Lung (tissue), 12 donors: Measurements from ENCODE around the gene CDK12. TPM values are rescaled to one million over a fixed set of nuclear protein-coding genes. Genes with fewer than 3 reads are reported as not detected.
A peak's percentile ranks its signal among the peaks of the same experiment; 100 is the strongest.

Experiments
- ATAC-seq: fragments of 200-7000 bp; cut with Tn5 transposase; one replicate; pipeline ENCODE4 v1.9.1; 2020; ENCODE audit warnings: moderate number of reproducible peaks; ENCODE audit not compliant: insufficient read depth, low FRiP score
- DNase-seq, 3 donors: peaks; one replicate each; pipeline ENCODE4 v3.0.0-alpha.2; 2013 to 2017
- H3K27ac ChIP-seq, 2 donors: one replicate each; pipeline ENCODE4 v1.5.1; 2013; ENCODE audit warnings: mild to moderate bottlenecking in 2 of 2, moderate library complexity in 2 of 2, control low read depth in 1 of 2, inconsistent platforms in 1 of 2, low read depth in 1 of 2, low read length in 1 of 2
- H3K27me3 ChIP-seq, 3 donors: one replicate each; pipeline ENCODE4 v1.5.1; 2013; ENCODE audit warnings: low read length in 2 of 3; ENCODE audit not compliant: control insufficient read depth in 3 of 3, insufficient read depth in 3 of 3
- H3K36me3 ChIP-seq, 4 donors: one replicate each; pipeline ENCODE4 v1.5.1; 2013; ENCODE audit warnings: low read length in 4 of 4, mild to moderate bottlenecking in 1 of 4, moderate library complexity in 1 of 4; ENCODE audit not compliant: control insufficient read depth in 4 of 4, insufficient read depth in 4 of 4
- H3K4me1 ChIP-seq, 5 donors: one replicate each; pipeline ENCODE4 v1.5.1; 2013; ENCODE audit warnings: low read length in 5 of 5, mild to moderate bottlenecking in 2 of 5, moderate library complexity in 1 of 5; ENCODE audit not compliant: control insufficient read depth in 5 of 5, insufficient read depth in 5 of 5
- H3K4me3 ChIP-seq: one replicate; pipeline ENCODE4 v1.5.1; 2013; ENCODE audit warnings: mild to moderate bottlenecking, control low read depth, moderate library complexity
- H3K9ac ChIP-seq, 2 donors: one replicate each; pipeline ENCODE4 v1.5.1; 2013; ENCODE audit warnings: low read length in 2 of 2, control low read depth in 1 of 2; ENCODE audit not compliant: insufficient read depth in 1 of 2
- H3K9me3 ChIP-seq, 4 donors: one replicate each; pipeline ENCODE4 v1.5.1; 2013; ENCODE audit warnings: low read length in 3 of 4, mild to moderate bottlenecking in 1 of 4, moderate library complexity in 1 of 4; ENCODE audit not compliant: control insufficient read depth in 4 of 4, insufficient read depth in 3 of 4
- CTCF ChIP-seq: IDR thresholded peaks from 2 replicates; pipeline ENCODE4 v1.5.1; 2012; ENCODE audit warnings: mild to moderate bottlenecking; ENCODE audit errors: control extremely low read depth, extremely low read depth
- WGBS, 2 donors: extraction: QIAGEN DNeasy Blood & Tissue Kit; methylation state at CpG; one replicate each; pipeline ENCODE4 v1.1.7; 2013; 5-methylcytosine and 5-hydroxymethylcytosine counted together
- polyA plus RNA-seq, 2 donors: library from polyadenylated mRNA; stranded (reverse); fragments of 200-250 nt; gene quantifications; one replicate each; pipeline ENCODE4 v1.2.1, GENCODE V29; 2013
- total RNA-seq, 2 donors: library from RNA; depleted of rRNA in 1 of 2; stranded (reverse); fragments of >200 nt in 1 of 2; gene quantifications; one replicate each; pipeline ENCODE4 v1.2.1, GENCODE V29; 2014 to 2021
- donor health status: control.
- donor health status: control.
- donor health status: Bipolar disorder and iron deficiency.
- donor health status: healthy.
- donor health status: DM: yes; HTN: yes; CAD: no.

CDK12 gene
- total and polyA plus RNA-seq, 4 donors: 12.3 to 56.2 (median 35.5) TPM

GRCh38 chr17:39569126-39569525 lies 107.8 kb downstream of the CDK12 start:
- Histone ChIP-seq H3K36me3 (peaks cover 0 to 27% (median 4%) of the 10 kb centered on the region in 4 donors), H3K27ac (no peak overlapping the region), H3K9me3 (peaks cover 0 to 2% (median 0%) of the 10 kb centered on the region in 4 donors), H3K27me3 (no peaks in the 10 kb centered on the region), H3K4me3 (no peak overlapping the region), H3K4me1 (peaks cover 0 to 20% (median 5%) of the 10 kb centered on the region in 5 donors), H3K9ac (no peak overlapping the region)
- DNase-seq: no peak
- WGBS, 2 donors: 21 to 57% methylated on average over 1 of the region's 1 CpG
- TF ChIP-seq CTCF: no peak
- ATAC-seq: no peak

DNA sequence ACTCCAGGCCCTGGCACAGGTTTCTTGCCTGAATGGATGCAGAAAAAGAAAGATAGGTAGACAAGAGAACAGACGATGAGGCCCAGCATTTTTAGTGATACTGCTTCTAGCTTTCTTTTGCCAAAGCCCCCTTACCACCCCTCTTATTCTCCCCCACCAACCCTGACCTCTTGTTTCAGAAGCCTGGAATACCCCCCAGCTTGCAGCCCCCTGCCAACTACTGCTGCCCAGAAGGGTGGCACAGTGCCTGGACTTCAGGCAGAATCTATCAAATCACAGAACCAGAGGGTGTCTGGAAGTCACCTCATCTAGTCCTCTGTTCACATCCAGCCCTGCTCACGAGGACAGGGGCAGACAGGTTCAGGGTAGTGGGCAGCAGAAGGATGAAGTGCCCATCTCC lies 110.8 kb downstream of the CDK12 start:
- TF ChIP-seq CTCF: no peak
- no peak for ATAC-seq
- Histone ChIP-seq H3K36me3 (peaks cover 0 to 18% (median 2%) of the 10 kb centered on the region in 4 donors), H3K4me1 (peaks cover 0 to 6% (median 3%) of the 10 kb centered on the region in 5 donors), H3K27ac (no peak overlapping the region), H3K9ac (no peak overlapping the region), H3K9me3 (peaks cover 0 to 2% (median 0%) of the 10 kb centered on the region in 4 donors), H3K27me3 (no peaks in the 10 kb centered on the region), H3K4me3 (no peak overlapping the region)
- DNase-seq: no peak
- 92 to 93% methylated on average over 2 of the region's 2 CpGs for WGBS, 2 donors

GRCh38 chr17:39573447-39574298 lies 112.4 kb downstream of the CDK12 start:
- TF ChIP-seq CTCF: no peak
- peak; percentile 89 to 90 (median 89) for DNase-seq
- WGBS, 2 donors: 3 to 7% methylated on average over 37 to 66 of the region's 66 CpGs
- H3K27me3 ChIP-seq: no peaks in the 10 kb centered on the region
- H3K27ac ChIP-seq: peak overlapping the region; percentile 58 to 87
- peak overlapping the region; percentile 14 to 46 for H3K9ac ChIP-seq
- H3K4me1 ChIP-seq: peaks cover 0 to 9% (median 6%) of the 10 kb centered on the region in 5 donors
- H3K36me3 ChIP-seq: peaks cover 0 to 9% (median 1%) of the 10 kb centered on the region in 4 donors
- peak overlapping the region; percentile 73 for H3K4me3 ChIP-seq
- ATAC-seq: peak; percentile 91
- peaks cover 0 to 2% (median 0%) of the 10 kb centered on the region in 4 donors for H3K9me3 ChIP-seq
